ACHN (cell line): Measurements from ENCODE around the gene CCP110.

Experiments
- DNase-seq: peaks from one replicate; pipeline ENCODE4 v3.0.0-alpha.2; 2015
- in situ Hi-C: cut with HindIII; loops from 2 replicates; pipeline ENCODE4 v1.10.0; 2017; ENCODE audit warnings: low sequenced_read_pairs, low pct_ligation_motif_present, low pct_unique_long_range_greater_than_20kb

CCP110 gene

GRCh38 chr16:19523559-19524355 is at the start of gene CCP110:
CCP110 (plus strand) TSS chr16:19523942; CDS start chr16:19527882, 3,940 bp downstream.
- in situ Hi-C loops = loop anchor here (25.0 kb wide), 1 partner anchor 111 kb away; the partner anchor contains the start of gene TMC5
- DNase-seq = peak; percentile 99

GRCh38 chr16:19474617-19475016 is 49.1 kb upstream of the CCP110 start:
- DNase-seq = no peak
- in situ Hi-C loops = no loop called here

GRCh38 chr16:19478505-19478904 is 45.2 kb upstream of the CCP110 start:
- no peak for DNase-seq

GRCh38 chr16:19479302-19479721 is 44.4 kb upstream of the CCP110 start:
- no peak for DNase-seq
- in situ Hi-C loops = no loop called here

More at GRCh38 chr16:19478505-19478904, 45.2 kb upstream of the CCP110 start:
- in situ Hi-C loops = no loop called here

GRCh38 chr16:19481296-19481695 is 42.4 kb upstream of the CCP110 start:
- in situ Hi-C loops = no loop called here
- no peak for DNase-seq

- in situ Hi-C loops = no loop called here
These were observed 42.0 kb upstream of the CCP110 start for GRCh38 chr16:19481769-19482168.

GRCh38 chr16:19482291-19482690 is 41.5 kb upstream of the CCP110 start:
- in situ Hi-C loops = no loop called here
- no peak for DNase-seq

More at GRCh38 chr16:19481769-19482168, 42.0 kb upstream of the CCP110 start:
- DNase-seq = no peak

GRCh38 chr16:19484096-19484495 is 39.6 kb upstream of the CCP110 start:
- in situ Hi-C loops = no loop called here
- DNase-seq = no peak

- no peak for DNase-seq
- in situ Hi-C loops = no loop called here
These were observed 38.1 kb upstream of the CCP110 start for GRCh38 chr16:19485611-19486010.

- DNase-seq = no peak
- in situ Hi-C loops = no loop called here
These were observed 37.7 kb upstream of the CCP110 start for GRCh38 chr16:19486051-19486450.

- peak; percentile 21 for DNase-seq
- in situ Hi-C loops = no loop called here
These were observed 36.9 kb upstream of the CCP110 start for GRCh38 chr16:19486750-19487325.

- in situ Hi-C loops = no loop called here
- DNase-seq = no peak
These were observed 35.5 kb upstream of the CCP110 start for GRCh38 chr16:19488213-19488640.

GRCh38 chr16:19490619-19491018 is 33.1 kb upstream of the CCP110 start:
- no peak for DNase-seq
- in situ Hi-C loops = no loop called here

GRCh38 chr16:19497176-19497575 is 26.6 kb upstream of the CCP110 start:
- no peak for DNase-seq
- in situ Hi-C loops = no loop called here

GRCh38 chr16:19499006-19499405 is 24.7 kb upstream of the CCP110 start:
- no peak for DNase-seq
- in situ Hi-C loops = no loop called here

- in situ Hi-C loops = no loop called here
- no peak for DNase-seq
These were observed 24.3 kb upstream of the CCP110 start for GRCh38 chr16:19499481-19499880.

- DNase-seq = peak; percentile 83
- in situ Hi-C loops = loop anchor here (25.0 kb wide), 1 partner anchor 90 kb away; the partner anchor contains the start of gene TMC5
These were observed 21.2 kb upstream of the CCP110 start for GRCh38 chr16:19502395-19503131.

GRCh38 chr16:19503461-19504075 is 20.2 kb upstream of the CCP110 start:
- in situ Hi-C loops = loop anchor here (25.0 kb wide), 1 partner anchor 91 kb away; the partner anchor contains the start of gene TMC5
- DNase-seq = no peak
